NCI-H69 (cell line): ENCODE data around the gene TMEM187.
A peak's percentile ranks its signal among the peaks of the same experiment; 100 is the strongest.

Experiments used
- DNase-seq: peaks from one replicate; lab custom pipeline; 2025; lab: John Stamatoyannopoulos, UW

TMEM187 gene

DNA sequence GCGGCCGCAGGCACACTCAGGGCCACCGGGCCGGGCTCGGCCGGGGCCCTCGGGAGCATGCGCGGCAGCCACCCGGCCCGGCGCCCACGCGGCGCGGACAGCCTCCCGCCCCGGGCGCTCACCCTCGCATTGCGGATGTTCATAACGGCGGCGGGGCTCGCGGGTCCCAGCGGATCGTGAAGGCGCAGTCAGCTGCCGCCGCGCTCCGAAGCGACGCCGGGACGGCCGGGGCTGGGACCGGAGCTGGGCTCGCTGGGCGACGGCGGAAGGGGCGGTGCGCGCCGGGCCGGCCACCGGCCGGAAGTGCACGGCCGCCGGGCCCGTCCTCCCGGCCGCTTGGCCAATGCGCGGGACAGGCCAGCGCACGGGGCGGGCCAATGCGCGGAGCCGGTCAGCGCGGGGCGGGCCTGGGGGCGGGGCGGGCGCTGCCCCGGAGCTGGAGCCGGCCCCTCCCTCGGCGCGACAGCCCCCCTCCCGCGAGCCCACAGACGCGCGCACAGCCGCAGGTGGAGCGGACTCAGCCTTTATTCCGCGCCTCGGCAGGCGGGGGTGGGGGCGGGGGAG, 37.7 kb upstream of the TMEM187 start, which contains the start of gene NAA10:
NAA10 (minus strand) TSS at position 276 of the 564 bp plus-strand sequence; CDS start at position 143, 133 bp downstream.
- DNase-seq = peak; percentile 89

GRCh38 chrX:153935326-153935851, 37.2 kb upstream of the TMEM187 start:
- DNase-seq = no peak

GRCh38 chrX:153937056-153937455, 35.5 kb upstream of the TMEM187 start:
- DNase-seq = no peak

- no peak for DNase-seq
These were observed 34.2 kb upstream of the TMEM187 start for GRCh38 chrX:153938226-153938786.

DNA sequence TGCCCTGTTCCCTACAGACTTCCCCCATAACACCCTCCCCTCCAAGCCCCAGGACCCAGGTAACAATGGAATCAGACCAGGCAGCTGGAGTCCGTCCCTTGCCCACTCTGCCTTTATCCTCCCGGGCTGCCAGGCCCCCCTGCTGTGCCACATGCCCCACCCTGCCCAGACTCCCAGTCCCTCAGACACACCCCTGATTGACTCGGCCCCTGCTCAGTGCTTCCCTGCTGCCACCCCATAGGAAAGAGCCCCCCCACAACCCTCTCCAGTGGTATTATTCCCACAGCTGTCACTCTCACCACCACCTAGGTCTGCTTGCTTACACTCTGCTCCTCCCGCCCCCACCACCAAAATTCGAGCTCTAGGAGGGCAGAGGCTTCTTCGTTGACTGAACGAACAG, 33.0 kb upstream of the TMEM187 start:
- peak; percentile 25 for DNase-seq

GRCh38 chrX:153941336-153942252, 31.0 kb upstream of the TMEM187 start:
- no peak for DNase-seq

- peak; percentile 21 for DNase-seq
These were observed 28.3 kb upstream of the TMEM187 start, which contains the start of gene RENBP for GRCh38 chrX:153944140-153944799. TSS of gene RENBP (minus strand) at chrX:153944643. CDS start at chrX:153944610, 33 bp downstream.

GRCh38 chrX:153944800-153945150, 27.8 kb upstream of the TMEM187 start:
- no peak for DNase-seq

GRCh38 chrX:153945956-153946943, 26.3 kb upstream of the TMEM187 start:
- no peak for DNase-seq

DNA sequence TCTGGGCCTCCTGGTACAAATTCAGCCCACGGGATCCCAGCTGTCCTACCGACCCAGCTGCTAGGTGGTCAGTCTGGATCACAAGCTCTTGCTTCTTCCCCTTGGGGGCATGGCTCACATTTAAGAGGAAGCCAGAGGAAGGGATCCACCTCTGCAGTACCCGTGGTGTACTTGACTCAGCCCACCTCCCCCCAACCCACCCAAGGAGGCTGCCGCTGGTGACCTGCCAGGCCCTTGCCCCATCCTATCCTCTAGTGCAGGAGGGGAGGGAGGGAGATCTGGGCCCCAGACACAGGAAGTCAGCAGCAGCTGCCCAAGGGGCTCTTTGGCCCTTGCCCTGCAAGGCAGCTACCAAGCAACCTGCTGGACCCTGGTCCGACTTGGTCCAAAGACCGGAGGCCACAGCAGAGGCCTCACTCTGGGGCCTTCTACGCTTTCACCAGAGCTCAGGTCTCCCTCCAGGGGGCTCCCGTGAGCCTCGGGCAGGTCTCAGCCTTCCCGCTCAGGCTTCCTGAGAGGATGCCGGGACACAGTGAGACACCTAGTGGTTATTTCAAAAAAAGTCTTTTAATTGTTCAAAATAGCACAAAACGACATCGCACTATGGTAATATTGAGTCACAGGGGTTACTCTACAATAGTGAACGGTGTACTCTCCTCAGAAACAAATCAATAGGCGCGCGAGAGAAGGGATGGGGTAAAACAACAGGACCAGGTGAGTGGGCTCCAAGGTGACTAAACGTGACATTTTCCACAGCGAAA, 25.4 kb upstream of the TMEM187 start:
- peak; percentile 79 for DNase-seq

DNA sequence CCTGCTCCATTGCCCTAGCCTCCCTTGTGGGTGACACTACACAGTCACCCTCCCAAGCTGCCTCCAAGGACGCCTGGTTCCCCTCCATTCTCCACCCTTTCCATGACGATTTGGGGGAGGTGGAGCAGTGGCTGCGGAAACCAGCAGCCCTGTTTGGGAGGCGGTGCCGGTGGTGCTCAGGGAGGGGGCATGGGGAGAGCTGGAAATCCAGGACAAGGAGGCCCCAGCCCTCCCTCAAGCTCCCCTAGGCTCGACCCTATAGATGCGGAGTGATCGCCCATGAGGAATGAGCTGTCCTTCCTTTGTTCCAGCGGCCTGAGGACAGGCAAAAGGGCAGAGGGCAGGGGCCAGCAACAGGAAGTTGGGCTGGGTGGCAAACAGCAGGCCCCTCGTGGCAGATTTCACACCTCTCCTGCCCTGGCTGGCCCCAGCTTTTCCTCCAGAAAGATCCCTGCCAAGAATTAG, 24.5 kb upstream of the TMEM187 start:
- no peak for DNase-seq

GRCh38 chrX:153948847-153949805, 23.4 kb upstream of the TMEM187 start:
- no peak for DNase-seq

GRCh38 chrX:153950127-153950526, 22.4 kb upstream of the TMEM187 start:
- no peak for DNase-seq

DNA sequence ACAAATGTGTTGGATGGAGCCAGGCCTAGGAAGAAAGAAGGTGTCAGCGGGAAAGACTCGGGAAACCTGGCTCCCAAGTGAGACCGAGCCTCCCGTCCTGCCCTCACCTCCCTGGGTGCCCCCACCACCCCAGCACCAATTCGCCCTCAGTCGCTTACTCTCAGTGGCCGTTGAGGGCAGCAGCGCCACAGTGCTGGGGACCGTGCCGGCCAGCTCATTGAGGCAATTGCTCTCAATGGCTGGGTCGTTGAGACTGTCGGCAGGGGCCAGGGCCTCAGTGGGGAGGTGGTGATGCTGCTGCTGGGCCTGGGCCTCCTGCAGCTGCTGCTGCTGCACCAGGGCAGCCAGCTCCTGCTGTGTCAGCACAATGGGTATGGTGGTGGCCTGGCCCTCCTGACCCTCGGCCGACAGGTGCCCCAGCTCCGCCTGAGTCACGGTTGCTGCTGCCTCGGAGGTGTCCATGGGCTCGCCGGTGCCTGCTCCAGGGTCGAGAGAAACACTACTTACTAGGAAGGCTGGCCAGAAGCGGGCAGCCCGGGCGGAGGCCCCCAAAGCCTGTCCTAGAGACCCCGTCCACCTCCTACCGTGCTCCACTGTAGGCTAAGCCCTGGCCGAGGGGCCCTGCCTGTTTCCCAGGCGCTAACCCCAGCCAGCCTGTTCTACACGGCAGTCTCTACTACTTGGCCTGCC, 20.7 kb upstream of the TMEM187 start:
- DNase-seq = no peak

DNA sequence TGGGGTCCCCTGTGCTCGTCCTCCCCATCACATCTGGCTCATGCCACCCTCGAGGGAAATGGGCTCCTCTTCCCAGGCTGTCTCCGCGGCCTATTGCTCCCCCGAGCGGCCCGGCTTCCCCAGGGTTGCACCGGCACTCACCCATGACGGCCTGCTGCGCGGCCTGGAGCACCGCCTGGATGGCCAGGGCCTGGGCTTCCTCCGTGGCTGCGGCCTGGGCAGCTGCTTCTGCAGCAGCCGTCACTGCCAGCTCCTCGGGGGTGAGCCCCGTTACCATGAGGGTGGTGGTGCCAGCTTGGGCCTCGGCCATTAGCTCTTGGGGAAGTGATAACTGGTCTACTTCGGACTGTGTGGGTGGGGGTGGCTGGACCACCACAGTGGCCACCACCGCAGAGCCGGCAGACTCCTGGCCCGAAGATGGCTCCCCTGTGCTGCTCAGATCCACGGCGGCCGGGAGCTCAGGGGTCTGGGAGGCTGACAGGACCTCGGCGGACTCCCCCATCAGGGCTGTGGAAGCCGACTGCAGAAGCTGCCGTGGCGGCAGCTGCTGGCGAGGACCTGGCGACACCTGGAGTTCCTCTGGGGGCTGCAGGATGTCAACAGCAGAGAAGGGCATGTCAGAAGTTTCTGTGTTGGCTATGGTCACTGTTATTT, 20.1 kb upstream of the TMEM187 start:
- no peak for DNase-seq

- peak; percentile 40 for DNase-seq
These were observed 19.2 kb upstream of the TMEM187 start for GRCh38 chrX:153953342-153953830.

- no peak for DNase-seq
These were observed 18.5 kb upstream of the TMEM187 start for GRCh38 chrX:153953892-153954557.
